PC-3 (cell line): ENCODE results near the gene OSTC.

Experiments
- EZH2 ChIP-seq: fragments of 300-600 bp; sonication (generic); IDR thresholded peaks from one replicate; pipeline ENCODE4 v1.6.1; 2017; ENCODE audit warnings: antibody characterized with exemption, mild to moderate bottlenecking, low read length; ENCODE audit not compliant: unreplicated experiment
- TF ChIP-seq, protein P1 (sequence below): fragments of 300-600 bp; sonication (generic); conservative IDR thresholded peaks from 2 replicates; pipeline ENCODE4 v1.5.1; 2017; ENCODE audit warnings: antibody characterized with exemption, low read depth, mild to moderate bottlenecking, low read length

DNA sequence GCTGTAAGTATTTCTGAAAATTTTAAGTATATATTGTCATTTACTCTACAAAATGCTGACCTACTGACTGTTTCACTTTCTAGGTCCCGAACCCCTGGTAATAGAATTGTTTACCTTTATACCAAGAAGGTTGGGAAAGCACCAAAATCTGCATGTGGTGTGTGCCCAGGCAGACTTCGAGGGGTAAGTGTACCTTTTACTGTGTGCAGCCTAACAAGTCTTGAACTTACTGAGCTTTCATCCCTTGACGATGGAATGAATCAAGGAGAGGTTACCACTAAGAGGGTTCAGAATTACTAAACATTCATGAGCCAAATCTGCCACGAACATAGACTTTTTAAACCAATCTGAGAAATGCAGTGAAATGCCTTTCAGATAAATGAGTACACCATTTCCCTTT lies 28.4 kb upstream of the OSTC start:
- no peak for TF ChIP-seq EZH2
- TF ChIP-seq, protein P1, sequence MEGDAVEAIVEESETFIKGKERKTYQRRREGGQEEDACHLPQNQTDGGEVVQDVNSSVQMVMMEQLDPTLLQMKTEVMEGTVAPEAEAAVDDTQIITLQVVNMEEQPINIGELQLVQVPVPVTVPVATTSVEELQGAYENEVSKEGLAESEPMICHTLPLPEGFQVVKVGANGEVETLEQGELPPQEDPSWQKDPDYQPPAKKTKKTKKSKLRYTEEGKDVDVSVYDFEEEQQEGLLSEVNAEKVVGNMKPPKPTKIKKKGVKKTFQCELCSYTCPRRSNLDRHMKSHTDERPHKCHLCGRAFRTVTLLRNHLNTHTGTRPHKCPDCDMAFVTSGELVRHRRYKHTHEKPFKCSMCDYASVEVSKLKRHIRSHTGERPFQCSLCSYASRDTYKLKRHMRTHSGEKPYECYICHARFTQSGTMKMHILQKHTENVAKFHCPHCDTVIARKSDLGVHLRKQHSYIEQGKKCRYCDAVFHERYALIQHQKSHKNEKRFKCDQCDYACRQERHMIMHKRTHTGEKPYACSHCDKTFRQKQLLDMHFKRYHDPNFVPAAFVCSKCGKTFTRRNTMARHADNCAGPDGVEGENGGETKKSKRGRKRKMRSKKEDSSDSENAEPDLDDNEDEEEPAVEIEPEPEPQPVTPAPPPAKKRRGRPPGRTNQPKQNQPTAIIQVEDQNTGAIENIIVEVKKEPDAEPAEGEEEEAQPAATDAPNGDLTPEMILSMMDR = no peak
